Measurements from ENCODE around the gene FAM83G.
"Not testable (repeated sequence)": the region's sequence is repeated elsewhere in the genome, so short reads cannot be mapped to it uniquely, and the experiment has no call there.

The FAM83G gene

GRCh38 chr17:18950944-18951905, 53.3 kb downstream of the FAM83G start:
- DNase-seq = no peak

- DNase-seq = no peak
These were observed 54.2 kb downstream of the FAM83G start for GRCh38 chr17:18950346-18950745.

GRCh38 chr17:18949566-18949965, 55.0 kb downstream of the FAM83G start:
- no peak for DNase-seq

GRCh38 chr17:18948476-18949006, 56.0 kb downstream of the FAM83G start:
- no peak for DNase-seq

- no peak for DNase-seq
These were observed 56.7 kb downstream of the FAM83G start for GRCh38 chr17:18947866-18948265.

- no peak for DNase-seq
These were observed 58.0 kb downstream of the FAM83G start for GRCh38 chr17:18946536-18946935.

- DNase-seq = no peak
These were observed 59.9 kb downstream of the FAM83G start for GRCh38 chr17:18944646-18945045.

- no peak for DNase-seq
These were observed 65.9 kb downstream of the FAM83G start for GRCh38 chr17:18938692-18939023.

GRCh38 chr17:18937981-18938691, 66.4 kb downstream of the FAM83G start:
- no peak for DNase-seq

GRCh38 chr17:18933102-18934058, 71.2 kb downstream of the FAM83G start:
- DNase-seq = peak; percentile 38

- peak; percentile 17 for DNase-seq
These were observed 72.1 kb downstream of the FAM83G start for GRCh38 chr17:18932360-18933055.

- no peak for DNase-seq
These were observed 75.9 kb downstream of the FAM83G start for GRCh38 chr17:18928628-18929125.

- DNase-seq = no peak
These were observed 79.4 kb downstream of the FAM83G start for GRCh38 chr17:18925187-18925586.

GRCh38 chr17:18922596-18922995, 82.0 kb downstream of the FAM83G start:
- DNase-seq = not testable (repeated sequence)

- peak; percentile 67 for DNase-seq
These were observed 82.6 kb downstream of the FAM83G start for GRCh38 chr17:18921912-18922451.

GRCh38 chr17:18921485-18921884, 83.1 kb downstream of the FAM83G start:
- no peak for DNase-seq

- no peak for DNase-seq
These were observed 83.6 kb downstream of the FAM83G start for GRCh38 chr17:18920911-18921441.

GRCh38 chr17:18919963-18920362, 84.6 kb downstream of the FAM83G start:
- DNase-seq = no peak

All from hematopoietic multipotent progenitor cell treated with erythropoietin and hydrocortisone succinate and interleukin-3 and kit ligand, for 4 days (in vitro differentiated cells).